ENCODE measurements around the gene IDH3B.
"Not testable (repeated sequence)": the region's sequence is repeated elsewhere in the genome, so short reads cannot be mapped to it uniquely, and the experiment has no call there.

Gene IDH3B

GRCh38 chr20:2694008-2694471 is 30.0 kb upstream of the IDH3B start:
- no peak for DNase-seq

DNA sequence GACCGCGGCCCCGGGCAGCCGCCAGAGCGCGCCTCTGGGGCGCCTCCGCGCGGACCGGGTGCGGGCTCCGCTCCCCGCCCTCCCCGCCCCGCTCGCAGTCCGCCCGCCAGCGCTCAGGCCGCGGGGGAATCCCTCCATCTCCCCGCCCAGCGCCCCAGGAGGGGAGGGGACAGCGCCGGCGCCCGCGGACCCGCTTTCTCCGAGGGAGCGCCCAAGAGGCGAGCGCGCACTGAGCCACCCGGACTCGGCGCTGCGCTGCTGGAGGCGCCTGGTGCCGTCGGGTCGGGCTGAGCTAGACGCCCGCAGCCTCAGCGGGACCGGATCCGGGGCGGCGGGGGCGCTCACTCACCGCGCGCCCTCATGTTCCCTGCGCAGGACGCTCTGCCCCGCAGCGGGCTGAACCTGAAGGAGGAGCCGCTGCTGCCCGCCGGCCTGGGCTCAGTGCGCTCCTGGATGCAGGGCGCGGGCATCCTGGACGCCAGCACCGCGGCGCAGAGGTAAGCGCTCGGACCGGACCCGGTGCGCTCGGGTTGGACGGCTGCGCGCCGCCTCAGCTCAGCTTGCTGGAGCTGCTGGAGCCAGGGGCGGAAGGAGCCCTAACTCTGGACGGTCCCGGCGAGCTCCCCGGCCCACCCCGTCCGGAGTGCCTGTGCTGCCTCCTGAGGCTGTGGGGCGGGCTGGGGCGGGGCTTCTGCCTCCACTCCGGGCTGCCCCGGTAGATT is 29.4 kb upstream of the IDH3B start:
- peak in 1 of 2 experiments; percentile 18 for DNase-seq

GRCh38 chr20:2692886-2693285 is 28.9 kb upstream of the IDH3B start:
- no peak for DNase-seq

DNA sequence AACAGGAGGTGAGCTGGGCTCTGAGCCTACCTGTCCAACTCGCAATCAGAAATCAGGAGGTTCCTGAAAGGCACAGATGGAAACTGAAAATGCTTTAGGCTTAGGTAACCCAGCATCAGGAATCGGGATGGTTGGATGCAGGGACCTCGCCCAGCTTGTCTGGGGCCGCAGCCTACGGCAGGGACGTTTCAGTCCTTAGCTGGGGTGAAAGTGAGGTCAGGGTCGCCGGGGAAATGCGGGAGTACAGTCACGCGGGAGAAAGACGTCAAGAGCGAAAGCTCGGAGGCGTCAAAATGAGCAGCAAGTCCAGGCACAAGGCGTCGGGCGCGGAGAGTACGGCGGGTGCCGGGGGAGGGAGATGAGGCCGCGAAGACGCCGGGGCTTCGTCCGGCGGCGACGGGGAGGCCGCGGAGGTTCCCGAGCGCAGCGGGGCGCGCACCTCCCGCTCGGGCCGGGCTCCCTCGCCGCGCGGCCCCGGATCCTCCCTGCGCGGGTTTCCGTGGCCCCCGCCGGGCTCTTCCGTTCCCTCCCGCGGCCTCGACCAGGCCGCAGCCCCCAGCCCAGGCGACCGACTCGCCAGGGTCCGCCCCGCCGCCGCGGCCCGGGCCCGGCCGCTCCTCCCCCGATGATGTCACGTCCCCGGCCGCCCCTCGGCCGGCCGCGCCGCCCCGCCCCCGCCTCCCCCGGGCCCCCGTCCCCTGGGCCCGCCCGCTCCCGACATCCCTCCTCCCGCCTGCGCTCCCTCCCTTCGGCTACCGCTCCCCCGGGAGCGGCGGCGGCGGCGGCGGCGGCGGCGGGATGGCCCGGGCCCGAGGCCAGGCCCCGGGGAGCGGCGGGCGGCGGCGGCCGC is 28.2 kb upstream of the IDH3B start, which contains the start of gene EBF4:
Gene EBF4 (plus strand): TSS at position 745 of the 850 bp plus-strand sequence. CDS start 866 bp downstream, outside the sequence.
- peak in 1 of 2 experiments; percentile 25 for DNase-seq

- no peak for DNase-seq
These were observed 27.6 kb upstream of the IDH3B start for GRCh38 chr20:2691663-2692035.

DNA sequence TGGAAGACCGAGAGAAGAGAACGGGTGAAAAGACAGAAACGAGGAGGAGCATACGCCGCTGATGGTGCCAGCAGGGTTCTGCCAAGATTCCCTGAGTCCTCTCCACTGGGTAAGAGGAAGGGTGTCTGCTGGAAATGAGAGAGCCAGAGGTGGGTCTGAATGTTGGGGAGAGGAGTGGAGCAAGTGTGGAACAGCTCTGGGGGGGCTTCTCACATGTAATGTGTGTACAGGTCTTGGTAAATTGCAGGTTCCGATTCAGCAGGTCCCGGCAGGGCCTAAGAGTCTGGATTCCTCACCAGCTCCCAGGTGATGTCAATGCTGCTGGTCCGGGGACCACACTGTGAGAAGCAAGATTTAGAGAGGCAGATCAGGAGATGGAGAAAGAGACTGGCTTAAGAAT is 27.1 kb upstream of the IDH3B start:
- DNase-seq = no peak

DNA sequence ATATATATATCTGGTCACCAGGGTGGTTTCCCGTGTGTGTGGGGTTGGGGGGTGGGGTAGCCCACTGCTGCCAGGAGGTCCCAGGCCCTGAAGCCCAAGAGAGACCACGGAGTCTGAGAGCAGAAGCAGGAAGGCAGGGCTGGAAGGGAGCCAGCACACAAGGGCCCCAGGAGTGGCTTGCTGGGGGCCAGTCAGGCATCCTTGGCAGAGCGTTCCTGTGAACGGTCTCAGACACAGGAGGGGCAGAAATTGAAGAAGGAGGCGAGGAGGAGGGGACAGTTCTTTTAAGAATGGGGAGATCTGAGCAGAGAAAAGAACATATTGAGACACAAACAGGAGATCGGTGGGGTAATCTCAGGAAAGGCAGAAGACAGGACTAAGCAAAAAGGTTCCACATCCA is 26.7 kb upstream of the IDH3B start:
- no peak for DNase-seq

DNA sequence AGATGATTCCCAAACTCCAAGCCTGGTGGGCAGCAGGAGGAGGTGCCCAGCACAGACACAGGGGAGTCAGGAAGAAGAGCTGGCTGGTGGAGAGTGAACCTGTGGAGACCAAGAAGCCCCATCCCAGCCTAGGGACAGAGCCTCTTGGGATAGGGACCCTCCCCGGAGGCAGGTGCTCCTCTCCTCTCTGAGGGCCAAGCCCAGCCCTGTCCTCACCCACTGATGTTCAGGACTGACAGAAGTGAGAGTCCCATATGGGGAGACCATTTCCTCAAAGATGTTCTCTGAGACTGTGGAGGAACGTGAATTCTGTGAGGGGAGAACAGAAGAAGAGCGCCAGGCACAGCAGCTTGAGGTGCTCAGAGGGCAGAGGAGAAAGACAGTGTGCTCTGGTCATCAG is 26.2 kb upstream of the IDH3B start:
- DNase-seq = no peak

DNA sequence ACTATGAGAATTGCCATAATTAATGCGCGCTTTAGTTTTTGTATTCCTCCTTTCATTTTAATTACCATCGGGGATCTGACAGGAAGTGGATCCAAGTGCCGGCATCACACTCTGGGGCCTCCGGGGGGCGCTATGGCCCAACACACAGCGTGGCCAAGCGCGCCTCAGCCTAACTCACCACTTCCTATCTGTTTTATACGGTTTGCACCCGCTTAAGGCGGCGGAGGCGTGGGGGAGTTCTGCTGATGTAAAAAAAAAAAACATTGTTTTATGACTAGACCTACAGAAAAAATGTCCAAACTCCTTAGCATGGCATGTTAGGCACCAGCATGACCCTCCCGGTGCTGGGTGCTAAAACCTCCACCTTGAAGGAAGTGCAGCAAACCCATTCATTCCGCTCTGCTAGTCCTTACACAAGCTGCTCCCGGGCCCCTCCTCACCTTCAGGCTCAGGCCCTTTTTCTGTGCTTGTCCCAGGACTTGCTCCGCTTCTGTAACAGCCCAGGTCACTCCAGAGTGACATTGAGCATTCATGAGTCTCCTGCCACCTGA is 24.1 kb upstream of the IDH3B start:
- DNase-seq = peak; percentile 58 to 82

DNA sequence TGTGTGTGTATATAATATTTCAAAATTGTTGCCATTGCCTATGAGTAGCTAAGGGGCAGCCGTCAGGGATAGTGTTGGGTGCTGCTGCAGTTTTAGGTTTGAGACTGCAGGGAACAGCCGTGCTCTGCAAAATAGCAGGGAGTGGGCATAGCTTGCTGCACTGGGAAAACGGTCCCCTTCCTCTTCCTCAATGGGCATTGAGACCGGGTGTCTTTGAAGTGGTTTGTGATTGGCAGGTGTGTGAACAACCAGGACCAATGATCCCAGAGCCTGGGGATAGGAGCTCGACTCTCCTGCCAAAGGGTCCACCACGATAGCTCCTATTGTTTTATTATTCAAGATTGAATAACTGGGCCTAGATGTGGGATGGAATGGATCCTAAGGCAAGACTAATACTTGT is 23.5 kb upstream of the IDH3B start:
- no peak for DNase-seq

DNA sequence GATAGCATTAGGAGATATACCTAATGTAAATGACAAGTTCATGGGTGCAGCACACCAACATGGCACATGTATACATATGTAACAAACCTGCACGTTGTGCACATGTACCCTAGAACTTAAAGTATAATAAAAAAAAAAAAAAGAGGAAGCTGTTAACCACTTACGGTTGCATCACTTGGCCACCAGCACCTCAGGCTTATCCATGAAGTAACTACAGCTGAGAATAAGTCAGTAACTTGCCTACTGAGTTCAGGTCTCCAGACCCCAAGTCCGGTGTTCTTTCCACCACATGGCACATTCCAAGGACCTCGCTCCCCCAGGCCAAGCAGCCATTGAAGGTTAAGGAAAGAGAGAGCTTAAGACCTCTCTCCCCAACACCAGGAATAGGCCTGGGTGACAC is 20.8 kb upstream of the IDH3B start:
- not testable (repeated sequence) for DNase-seq

DNA sequence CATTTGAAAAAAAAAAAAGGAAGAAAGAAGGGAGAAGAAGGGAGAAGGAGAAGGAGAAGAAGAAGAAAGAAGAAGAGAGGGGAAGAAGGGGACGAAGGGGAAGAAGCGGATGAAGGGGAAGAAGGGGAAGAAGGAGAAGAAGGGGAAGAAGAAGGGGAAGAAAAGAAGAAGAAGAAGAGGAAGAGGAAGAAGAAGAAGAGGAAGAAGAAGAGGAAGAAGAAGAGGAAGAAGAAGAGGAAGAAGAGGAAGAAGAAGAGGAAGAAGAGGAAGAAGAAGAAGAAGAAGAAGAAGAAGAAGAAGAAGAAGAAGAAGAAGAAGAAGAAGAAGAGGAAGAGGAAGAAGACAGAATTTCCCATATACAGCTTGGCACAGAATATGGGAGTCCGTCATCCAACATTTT is 18.0 kb upstream of the IDH3B start:
- not testable (repeated sequence) for DNase-seq

- DNase-seq = no peak
These were observed 16.0 kb upstream of the IDH3B start for GRCh38 chr20:2680046-2680445.

DNA sequence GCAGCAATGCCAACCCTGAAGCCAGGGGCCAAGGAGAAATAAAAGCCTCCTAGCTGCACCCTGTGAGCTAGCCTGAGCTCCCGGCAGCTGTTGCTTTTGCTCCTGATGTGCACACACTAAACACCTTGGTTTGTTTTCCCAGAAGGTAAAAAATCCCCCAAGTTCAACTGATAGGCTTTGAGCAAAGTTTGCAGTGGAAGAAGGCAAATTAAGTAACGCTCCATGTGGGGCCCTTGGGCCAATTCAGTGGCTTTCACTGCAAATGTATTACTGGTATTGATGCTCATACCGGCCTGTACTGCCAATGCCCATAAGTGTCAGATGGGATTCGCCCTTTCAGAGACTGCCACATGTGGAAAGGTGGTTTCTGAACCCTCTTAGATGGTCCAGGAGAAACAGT is 9.4 kb upstream of the IDH3B start:
- no peak for DNase-seq

- no peak for DNase-seq
These were observed 8.4 kb upstream of the IDH3B start for GRCh38 chr20:2672446-2672845.

DNA sequence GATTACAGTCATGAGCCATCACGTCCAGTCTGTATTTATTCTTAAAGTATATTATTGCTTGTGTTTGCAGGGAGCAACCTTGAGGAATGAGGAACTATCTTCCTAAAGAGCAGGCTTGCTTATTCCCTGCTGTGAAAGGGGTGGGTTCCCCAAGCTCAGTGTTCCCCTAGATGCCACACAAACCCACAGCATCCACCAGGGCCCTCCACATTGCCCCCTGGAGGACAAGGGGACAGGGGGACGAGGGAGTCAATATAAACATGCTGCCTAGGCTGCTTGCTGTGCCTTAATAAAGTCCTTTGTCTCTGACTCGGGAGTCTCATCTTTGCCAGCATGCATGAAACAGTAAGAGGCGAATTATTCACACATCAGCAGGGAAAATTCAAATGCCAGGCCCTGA is 8.0 kb upstream of the IDH3B start:
- DNase-seq = no peak

DNA sequence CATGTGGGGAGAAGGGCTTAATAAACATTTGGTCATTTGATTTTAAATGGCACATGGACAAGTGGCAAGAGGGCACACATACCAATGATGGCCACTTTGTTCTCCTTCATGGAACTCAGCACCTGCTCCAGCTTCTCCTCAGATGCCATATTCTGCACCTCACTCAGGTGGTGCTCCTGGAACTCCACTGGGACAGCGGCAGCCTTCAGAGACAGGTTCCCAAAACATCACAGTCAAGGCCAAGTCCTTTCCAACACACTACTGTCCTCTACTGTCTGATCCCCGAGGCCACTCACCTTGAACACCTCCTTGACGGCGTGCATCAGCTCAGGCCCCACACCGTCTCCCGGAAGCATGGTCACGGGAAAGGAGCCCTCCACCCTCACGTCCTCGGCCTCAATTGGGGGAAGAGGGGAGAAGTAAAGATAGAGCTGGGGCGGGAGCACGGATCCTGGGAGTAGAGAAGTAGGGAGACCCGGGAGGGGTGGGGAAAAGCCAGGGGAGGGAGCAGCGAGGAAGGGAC is 591 bp downstream of the IDH3B start:
- no peak for DNase-seq

DNA sequence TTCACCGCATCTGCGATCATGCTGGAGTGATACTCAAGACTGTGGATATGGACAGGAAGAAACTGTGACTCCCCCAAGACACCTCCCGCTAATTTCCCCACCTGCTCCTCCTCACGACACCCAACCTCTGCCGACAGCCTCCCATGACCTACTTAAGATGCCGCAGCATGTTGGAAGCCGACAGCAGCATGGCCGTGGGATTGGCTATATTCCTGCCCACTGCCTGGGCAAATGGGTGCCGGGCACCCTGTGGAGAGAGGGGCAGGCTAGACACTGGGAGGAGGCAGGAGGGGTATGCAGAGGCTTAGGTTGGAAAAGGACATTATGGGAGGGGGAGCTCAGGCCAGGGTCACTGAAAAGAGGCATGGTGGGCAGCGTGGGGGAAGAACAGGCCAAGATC is 4.5 kb downstream of the IDH3B start:
- no peak for DNase-seq

GRCh38 chr20:2658414-2659354 is 5.3 kb downstream of the IDH3B start:
- DNase-seq = no peak

- DNase-seq = no peak
These were observed 6.3 kb downstream of the IDH3B start for GRCh38 chr20:2657674-2658073.

DNA sequence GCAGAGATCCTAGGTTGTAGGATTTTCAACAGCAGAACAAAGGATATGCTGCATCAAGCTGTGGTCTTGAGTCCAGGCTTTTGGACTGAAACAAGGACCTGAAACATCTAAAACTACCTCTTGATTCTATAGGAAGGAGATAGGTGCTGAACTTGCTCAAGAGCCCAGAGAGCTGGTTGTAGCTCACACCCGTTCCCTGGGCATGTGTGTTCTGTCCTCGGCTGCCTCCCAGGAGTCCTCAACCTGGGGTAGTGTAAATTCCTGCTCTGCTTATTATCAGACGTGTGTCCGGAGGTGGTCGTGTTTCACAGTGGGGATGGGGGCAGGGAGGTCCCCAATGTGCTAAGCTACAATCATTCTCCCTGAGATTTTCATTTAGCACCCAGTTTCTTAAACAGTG is 6.8 kb downstream of the IDH3B start:
- no peak for DNase-seq

DNA sequence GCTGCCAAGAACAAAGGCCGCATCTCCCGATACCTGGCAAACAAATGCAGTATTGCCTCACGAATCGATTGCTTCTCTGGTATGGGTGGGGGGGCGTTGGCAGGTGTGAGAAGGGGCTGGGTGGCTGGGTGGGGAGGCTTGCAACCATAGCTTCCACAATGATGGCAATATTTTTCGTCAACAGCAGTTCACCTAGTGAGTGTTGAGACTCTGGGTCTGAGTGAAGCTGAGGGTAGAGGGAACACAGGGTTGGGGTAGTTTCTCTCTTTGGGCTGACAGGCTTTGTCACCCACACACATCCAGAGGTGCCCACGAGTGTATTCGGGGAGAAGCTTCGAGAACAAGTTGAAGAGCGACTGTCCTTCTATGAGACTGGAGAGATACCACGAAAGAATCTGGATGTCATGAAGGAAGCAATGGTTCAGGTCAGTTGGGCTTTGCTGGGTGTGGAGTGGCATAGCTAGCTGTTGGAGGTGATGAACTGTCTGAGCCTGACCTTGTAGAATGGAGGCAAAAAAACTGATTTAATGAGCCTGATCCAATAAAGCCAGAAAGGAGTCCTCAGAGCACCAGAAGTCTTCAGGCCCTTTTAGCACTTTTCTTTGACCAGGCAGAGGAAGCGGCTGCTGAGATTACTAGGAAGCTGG is 7.4 kb downstream of the IDH3B start:
- DNase-seq = no peak

All from SHP77 (cell line).